Epithelial cell of prostate (primary cell): ENCODE results near the gene DCAF4L1.

ENCODE experiments used
- DNase-seq: peaks from one replicate; pipeline ENCODE4 v3.0.0-alpha.2; 2011; ENCODE audit warnings: low read depth, low spot score
- H3K27ac ChIP-seq: fragments of 450-650 bp; 2 replicates; pipeline ENCODE4 v1.5.1; 2017; ENCODE audit warnings: mild to moderate bottlenecking

The DCAF4L1 gene, protein sequence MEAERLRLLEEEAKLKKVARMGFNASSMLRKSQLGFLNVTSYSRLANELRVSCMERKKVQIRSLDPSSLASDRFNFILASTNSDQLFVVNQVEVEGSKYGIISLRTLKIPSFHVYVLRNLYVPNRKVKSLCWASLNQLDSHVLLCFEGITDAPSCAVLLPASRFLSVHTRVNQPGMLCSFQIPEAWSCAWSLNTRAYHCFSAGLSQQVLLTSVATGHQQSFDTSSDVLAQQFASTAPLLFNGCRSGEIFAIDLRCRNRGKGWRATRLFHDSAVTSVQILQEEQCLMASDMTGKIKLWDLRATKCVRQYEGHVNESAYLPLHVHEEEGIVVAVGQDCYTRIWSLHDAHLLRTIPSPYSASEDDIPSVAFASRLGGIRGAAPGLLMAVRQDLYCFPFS

DNA sequence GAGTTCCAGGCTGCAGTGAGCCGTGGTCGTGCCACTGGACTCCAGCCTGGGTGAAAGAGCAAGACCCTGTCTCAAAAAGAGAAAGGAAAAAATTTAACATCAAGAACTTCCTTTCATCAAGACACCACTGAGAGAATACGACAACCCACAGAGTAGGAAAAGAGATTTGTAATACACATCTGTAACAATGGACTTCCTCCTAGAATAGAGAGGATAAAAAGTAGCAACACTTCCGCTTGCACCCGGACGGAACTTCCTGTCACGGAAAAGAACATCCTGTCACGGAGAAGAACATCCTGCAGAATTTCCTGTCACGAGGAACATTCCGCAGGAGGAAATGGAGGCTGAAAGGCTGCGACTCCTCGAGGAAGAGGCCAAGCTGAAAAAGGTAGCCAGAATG, at the start of gene DCAF4L1:
TSS of gene DCAF4L1 (plus strand) at position 301 of the 400 bp plus-strand sequence. CDS start at position 338, 37 bp downstream.
- DNase-seq: no peak
- H3K27ac ChIP-seq: no peak within 1 kb of the TSS

DNA sequence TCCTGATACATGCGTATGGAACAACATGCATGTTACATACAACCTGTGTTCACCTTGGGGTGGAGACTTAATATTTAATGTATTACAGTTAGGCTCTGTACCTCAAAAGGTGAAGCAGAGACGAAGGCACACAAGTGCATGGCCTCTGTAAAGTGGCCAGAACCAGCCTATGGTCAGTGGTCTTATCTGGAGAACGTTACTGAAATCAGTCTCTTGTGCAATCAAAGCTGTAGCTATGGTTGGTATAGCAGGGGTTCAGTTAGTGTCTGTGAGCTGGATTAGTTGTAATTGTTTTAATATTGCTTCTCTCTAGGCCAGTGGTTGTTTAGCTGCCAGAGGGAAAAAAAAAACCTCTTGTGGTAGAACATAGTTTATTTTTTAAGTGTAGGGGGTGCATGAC, 48.6 kb upstream of the DCAF4L1 start:
- no peak overlapping the region for H3K27ac ChIP-seq
- DNase-seq: no peak

DNA sequence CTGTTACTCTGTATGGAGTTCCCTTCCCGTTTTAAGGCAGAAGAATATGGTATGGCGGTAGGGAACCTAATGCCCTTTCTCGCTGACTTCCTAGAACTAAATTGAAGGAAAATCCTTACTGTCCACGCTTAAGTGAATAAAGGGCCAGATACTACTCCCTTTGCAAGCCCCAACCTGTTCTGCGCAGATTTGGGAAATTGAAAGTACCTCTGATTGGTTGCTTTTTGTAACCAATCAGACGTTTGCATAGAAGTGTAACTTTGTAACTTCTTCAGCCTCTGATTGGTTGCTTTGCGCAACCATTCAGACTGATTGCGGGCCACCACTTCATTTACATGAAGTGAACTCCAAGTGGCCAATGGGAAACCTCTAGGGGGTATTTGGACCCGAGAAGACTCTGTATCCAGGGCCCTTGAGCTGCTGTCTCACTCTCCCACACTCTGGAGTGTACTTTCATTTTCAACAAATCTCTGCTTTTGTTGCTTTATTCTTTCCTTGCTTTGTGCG, 47.5 kb upstream of the DCAF4L1 start:
- no peak overlapping the region for H3K27ac ChIP-seq
- DNase-seq: no peak

DNA sequence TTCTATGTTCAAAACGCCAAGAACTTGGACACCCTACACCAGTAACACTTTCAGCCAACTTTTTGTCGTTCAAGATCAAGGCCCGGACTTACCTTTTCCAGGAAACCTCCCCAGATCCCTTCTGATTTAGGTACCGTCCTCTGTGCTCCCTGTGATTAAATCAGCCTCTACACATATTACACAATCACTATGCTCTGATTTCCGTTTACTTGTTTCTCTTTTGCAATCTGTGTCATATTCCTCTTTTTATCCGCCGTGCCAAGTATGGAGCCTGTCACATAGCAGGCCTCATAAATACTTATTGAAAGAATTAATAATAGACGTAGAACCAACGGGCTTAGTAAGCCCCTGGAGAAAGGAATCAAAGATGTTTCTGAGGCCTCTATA, 47.0 kb upstream of the DCAF4L1 start:
- H3K27ac ChIP-seq: peak overlapping the region; percentile 88
- no peak for DNase-seq

DNA sequence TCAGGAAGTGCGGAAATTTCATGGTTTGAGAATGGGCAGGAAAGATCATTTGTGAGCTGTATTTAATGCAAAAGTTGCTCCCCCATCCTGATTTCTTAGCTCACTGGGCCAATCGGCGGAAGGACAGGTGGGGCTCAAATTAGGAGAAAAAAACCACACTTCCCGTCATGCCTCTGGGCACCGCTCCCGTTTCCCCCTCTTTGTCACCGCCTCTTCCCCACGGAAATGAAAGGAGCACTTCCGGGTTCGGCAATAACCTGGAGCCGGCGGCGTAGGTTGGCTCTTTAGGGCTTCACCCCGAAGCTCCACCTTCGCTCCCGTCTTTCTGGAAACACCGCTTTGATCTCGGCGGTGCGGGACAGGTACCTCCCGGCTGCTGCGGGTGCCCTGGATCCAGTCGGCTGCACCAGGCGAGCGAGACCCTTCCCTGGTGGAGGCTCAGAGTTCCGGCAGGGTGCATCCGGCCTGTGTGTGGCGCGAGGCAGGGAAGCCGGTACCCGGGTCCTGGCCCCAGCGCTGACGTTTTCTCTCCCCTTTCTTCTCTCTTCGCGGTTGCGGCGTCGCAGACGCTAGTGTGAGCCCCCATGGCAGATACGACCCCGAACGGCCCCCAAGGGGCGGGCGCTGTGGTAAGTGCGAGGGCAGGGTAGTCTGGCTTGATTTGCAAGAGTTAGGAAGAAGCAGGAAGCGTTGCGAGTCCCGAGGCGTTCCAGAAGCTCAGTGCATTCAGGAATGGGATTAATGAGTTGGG, 46.5 kb upstream of the DCAF4L1 start, which contains the start of gene TMEM33:
TSS of gene TMEM33 (plus strand) at position 529 of the 751 bp plus-strand sequence. CDS start at position 585, 56 bp downstream.
- peak within 1 kb of the TSS; percentile 88 for H3K27ac ChIP-seq
- peak; percentile 58 for DNase-seq

- DNase-seq: no peak
- peak overlapping the region; percentile 88 for H3K27ac ChIP-seq
Measured at GRCh38 chr4:41935652-41936021, 45.9 kb upstream of the DCAF4L1 start.

DNA sequence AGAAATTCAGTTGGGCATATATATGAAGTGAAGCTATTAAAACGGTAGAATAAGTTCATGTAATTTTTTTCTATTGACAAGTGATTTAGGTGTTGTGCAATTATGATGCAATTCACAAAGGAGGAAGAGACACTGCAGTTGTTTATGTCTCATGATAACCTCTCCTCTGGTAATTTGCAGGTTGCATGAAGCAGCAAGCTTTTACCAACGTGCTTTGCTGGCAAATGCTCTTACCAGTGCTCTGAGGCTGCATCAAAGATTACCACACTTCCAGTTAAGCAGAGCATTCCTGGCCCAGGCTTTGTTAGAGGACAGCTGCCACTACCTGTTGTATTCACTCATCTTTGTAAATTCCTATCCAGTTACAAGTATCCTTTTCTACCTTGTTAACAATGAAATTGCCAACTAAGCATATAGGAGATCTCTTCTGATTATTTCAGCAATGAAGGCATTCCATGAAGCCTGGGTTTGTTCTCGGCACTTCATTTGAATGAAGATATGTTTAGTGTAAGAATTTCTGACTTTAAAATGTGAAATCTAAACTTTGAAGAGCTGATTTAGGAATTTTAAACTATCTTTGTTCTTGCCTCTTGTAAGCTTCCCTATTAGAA, 42.4 kb upstream of the DCAF4L1 start:
- peak; percentile 84 for DNase-seq
- H3K27ac ChIP-seq: peak overlapping the region; percentile 80

DNA sequence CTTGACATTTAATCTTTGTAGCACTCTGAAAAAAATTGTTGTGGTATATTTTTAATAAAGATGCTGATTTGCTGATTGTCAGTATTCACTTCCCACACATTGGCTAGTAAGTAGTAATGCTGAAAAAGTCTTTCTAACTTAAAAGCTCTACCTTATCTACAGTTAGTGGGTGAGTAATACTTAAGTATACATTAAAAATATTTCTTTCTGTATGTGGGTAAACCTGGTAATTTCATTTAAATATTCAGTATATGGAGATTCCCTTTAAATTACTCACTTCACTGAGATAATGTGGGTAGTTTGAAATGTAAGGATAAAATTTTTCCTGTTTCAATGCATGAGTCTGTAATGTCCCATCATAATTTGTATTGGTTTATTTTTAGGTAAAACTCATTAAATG, 40.7 kb upstream of the DCAF4L1 start:
- no peak overlapping the region for H3K27ac ChIP-seq
- no peak for DNase-seq

GRCh38 chr4:41943506-41943905, 38.0 kb upstream of the DCAF4L1 start:
- DNase-seq: no peak
- no peak overlapping the region for H3K27ac ChIP-seq

DNA sequence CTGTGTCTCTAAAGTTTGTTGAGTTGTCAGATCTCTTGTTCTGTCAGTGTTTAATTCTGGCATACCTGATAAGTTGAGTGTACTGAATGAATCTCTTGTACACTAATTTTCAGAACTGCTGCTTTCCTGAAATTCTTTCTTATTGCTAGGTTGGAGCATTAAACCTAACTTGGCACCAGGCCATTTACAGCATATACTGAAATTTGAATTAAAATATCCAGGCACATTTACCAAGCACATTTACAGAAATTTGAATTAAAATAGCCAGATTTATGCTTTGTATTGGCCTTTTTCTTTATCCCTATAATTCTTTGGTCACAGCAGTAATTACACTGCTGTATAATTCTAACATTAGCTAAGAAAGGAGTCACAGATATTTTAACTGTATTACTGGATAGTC, 37.5 kb upstream of the DCAF4L1 start:
- H3K27ac ChIP-seq: no peak overlapping the region
- DNase-seq: no peak

DNA sequence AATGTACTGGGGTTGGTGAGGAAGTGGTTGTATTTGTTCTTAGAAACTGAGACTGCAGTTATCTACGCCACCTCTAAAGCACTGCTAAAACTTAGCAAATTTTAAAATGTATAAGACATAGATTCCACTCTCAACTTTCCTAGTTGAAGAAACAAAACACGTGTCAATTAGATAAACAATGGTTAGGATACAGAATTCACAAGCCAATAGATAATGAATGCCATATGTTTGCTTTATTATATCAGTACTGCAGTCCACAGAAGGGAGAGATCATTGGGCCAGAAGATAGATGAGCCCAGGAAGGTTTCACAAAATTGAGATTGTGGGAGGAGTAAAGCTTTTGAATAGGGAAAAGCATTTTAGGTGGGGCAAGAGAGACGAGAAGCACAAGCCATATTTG, 32.0 kb upstream of the DCAF4L1 start:
- DNase-seq: no peak
- no peak overlapping the region for H3K27ac ChIP-seq

DNA sequence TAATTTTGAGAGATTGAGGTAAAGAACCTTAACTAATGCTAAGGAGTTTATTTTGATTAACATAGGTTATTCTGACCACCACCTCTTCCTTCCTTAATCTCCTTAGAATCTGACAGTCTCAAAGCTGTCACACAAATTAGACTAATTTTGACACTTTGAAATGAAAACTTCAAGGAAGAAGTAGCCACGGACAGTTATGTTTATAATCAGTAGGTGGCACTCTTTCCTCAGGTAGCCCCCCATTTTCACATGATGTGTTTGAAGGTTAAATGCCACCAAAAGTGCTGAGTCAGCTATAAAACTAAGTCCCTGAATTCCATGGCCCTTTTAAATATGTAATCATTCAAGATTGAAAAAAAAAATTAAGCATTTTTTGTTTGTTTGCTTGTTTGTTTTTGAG, 23.9 kb upstream of the DCAF4L1 start:
- no peak for DNase-seq
- no peak overlapping the region for H3K27ac ChIP-seq

DNA sequence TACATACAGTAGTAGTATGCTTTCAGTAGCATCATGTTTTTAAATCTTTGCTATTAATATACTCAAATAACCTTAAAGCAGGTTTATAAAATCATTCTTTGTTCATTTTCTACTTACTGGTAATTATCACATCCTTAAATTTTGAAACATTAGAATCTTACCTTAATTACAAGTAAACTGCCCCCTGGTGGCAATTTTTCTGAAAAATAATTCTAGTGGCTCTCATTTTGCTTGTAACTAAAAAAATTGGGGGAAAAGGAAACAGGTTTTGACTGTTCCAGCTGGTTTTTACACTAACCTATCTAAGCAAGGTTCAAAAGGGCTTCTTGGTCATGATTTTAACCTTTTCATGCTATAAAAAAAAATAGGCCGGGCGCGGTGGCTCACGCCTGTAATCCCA, 18.5 kb upstream of the DCAF4L1 start:
- H3K27ac ChIP-seq: no peak overlapping the region
- no peak for DNase-seq

DNA sequence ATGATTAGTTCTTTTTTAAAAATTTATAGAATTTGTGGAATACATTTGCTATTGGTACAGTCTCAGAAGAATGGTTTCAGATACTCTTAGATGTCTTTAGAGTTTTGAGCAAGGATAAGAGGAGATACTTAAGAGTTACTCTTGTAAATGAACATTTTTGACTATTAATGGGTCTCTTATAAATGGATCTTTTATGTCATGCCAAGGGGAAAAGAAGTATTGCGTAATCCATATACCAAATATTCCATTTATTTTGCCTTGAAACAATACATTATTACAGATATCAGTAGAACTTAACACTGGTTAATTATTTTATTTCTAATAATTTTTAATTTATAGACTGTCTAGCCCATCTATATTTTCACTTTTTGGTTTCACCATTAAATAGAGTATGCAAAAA, 17.2 kb upstream of the DCAF4L1 start:
- no peak overlapping the region for H3K27ac ChIP-seq
- no peak for DNase-seq

DNA sequence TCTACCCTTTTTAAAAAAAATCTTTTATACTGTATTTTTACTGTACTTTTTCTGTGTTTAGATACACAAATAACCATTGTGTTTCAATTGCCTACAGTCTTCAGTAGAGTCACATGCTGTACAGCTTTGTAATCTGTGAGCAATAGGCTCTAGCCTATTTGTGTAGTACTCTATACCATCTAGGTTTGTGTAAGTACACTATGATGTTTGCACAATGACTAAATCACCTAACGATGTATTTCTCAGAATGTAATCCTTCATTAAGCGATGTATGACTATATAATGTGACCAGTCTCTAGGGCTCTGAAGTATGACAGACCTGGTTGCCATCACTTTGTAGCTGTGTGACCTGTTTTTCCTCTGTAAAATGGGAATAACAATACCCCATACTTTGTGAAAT, 14.2 kb upstream of the DCAF4L1 start:
- H3K27ac ChIP-seq: peak overlapping the region; percentile 67
- peak; percentile 14 for DNase-seq

DNA sequence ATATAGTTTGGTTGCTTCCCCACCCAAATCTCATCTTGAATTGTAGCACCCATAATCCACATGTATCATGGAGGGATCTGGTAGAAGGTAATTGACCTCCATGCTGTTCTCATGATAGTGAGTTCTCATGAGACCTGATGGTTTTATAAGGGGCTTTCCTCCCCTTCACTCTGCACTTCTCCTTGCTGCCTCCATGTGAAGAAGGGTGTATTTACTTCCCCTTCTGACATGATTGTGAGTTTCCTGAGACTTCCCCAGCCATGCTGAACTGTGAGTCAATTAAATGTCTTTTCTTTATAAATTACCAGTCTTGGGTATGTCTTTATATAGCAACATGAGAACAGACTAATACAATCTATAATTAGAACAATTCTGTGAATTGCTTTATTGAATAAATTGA, 11.9 kb upstream of the DCAF4L1 start:
- H3K27ac ChIP-seq: no peak overlapping the region
- DNase-seq: no peak

DNA sequence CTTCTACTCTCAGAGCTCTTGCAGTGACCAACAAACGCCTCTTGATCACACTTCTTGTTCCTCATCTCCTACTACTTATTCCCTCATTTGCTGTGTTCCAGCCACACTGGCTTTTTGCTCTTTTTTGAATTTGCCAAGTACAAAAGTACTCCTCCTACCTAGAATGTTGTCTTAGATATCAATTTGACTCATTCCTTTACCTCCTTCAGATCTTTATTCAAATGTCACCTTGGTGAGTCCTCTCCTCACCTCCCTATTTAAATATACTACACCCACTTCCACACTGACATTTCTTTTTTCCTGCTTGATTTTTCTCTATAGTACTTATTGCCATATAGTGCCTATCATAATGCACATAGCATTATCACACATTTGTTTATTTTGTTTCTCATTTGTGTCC, 6.2 kb upstream of the DCAF4L1 start:
- no peak overlapping the region for H3K27ac ChIP-seq
- no peak for DNase-seq

DNA sequence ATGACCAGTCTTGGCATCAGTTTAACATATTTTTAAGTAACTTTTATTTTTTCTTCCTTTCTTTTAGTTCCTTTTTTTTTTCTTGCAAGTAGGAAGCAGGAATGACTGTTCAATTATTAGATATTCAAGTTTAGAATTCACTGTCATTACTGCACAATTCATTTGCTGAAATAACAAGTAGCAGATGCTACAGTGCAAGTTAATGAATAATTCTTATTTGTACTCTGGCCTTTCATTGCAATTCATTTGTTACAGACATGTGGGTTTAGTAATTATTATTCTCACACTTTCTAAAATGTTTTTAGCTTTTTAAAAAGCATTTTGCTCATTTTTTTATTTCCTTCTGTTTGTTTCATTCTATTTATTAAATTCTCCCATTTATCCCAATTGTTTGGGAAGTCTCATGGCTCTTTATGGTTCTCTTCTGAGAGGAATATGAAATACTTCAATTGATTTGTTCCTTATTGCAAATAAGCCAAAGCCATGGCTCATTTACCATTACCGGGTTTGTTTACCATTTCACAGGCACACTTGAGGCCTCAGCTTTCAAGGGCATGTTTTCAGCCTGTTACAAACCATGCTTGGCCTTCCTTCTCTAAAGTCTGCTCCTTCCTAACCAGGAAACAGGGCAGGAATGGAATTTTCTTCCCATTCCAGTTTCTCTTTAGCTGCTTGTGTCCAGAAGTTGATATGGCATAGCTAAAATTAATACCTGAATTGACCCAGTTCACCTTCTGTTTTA, 4.6 kb upstream of the DCAF4L1 start:
- H3K27ac ChIP-seq: no peak overlapping the region
- no peak for DNase-seq

GRCh38 chr4:41977709-41978108, 3.8 kb upstream of the DCAF4L1 start:
- no peak overlapping the region for H3K27ac ChIP-seq
- no peak for DNase-seq

GRCh38 chr4:41982716-41983115, 1.2 kb downstream of the DCAF4L1 start:
- H3K27ac ChIP-seq: no peak overlapping the region
- DNase-seq: no peak
